Epithelial cell of alveolus of lung (primary cell): ENCODE measurements around the gene MXRA7. TPM values are rescaled to one million over a fixed set of nuclear protein-coding genes. Genes with fewer than 3 reads are reported as not detected.

ENCODE experiments used
- total RNA-seq: library from RNA; depleted of rRNA; stranded (reverse); fragments of >200 nt; gene quantifications from 2 replicates; pipeline ENCODE4 v1.2.1, GENCODE V29; 2015

MXRA7 gene
- total RNA-seq = 74.6 and 180 TPM in 2 replicates

GRCh38 chr17:76710863-76711611 is at the start of gene MXRA7:
MXRA7 (minus strand) TSS chr17:76710965; CDS start chr17:76710946, 19 bp downstream.

GRCh38 chr17:76737676-76738467 is 27.1 kb upstream of the MXRA7 start, which contains the start of gene MFSD11:
MFSD11 (plus strand) TSS chr17:76738119; CDS start chr17:76738353, 234 bp downstream.

GRCh38 chr17:76737082-76737675 is 26.4 kb upstream of the MXRA7 start, which contains the start of gene SRSF2:
SRSF2 (minus strand) TSS chr17:76737331; CDS start chr17:76737160, 171 bp downstream.

GRCh38 chr17:76726776-76727718 is 16.3 kb upstream of the MXRA7 start, which contains the start of gene METTL23:
METTL23 (plus strand) TSS chr17:76726839; CDS start chr17:76729711, 2,872 bp downstream.

GRCh38 chr17:76726231-76726775 is 15.5 kb upstream of the MXRA7 start, which contains the start of gene JMJD6:
JMJD6 (minus strand) TSS chr17:76726606; CDS start chr17:76726475, 131 bp downstream.

GRCh38 chr17:76643553-76644148 is 67.1 kb downstream of the MXRA7 start, which contains the start of gene ST6GALNAC1:
ST6GALNAC1 (minus strand) TSS chr17:76643757; CDS start chr17:76643638, 119 bp downstream.

Other genes starting within 250 kb of the MXRA7 start
- gene AANAT, start 243.4 kb downstream of the MXRA7 start, total RNA-seq = not detected in 2 replicates
- gene RHBDF2, start 209.5 kb downstream of the MXRA7 start, total RNA-seq = 12.5 and 51.8 TPM in 2 replicates
- gene CYGB, start 173.3 kb downstream of the MXRA7 start, total RNA-seq = 92.3 and 137 TPM in 2 replicates
- 3.7 and 14.2 TPM in 2 replicates for gene PRCD, start 170.9 kb downstream of the MXRA7 start, total RNA-seq
- 0.72 and 2.5 TPM in 2 replicates for gene ST6GALNAC2, start 125.1 kb downstream of the MXRA7 start, total RNA-seq
- 0.26 TPM in 1 of 2 replicates, not detected in the other for gene ST6GALNAC1, start 67.2 kb downstream of the MXRA7 start, total RNA-seq
- 27.5 and 30.2 TPM in 2 replicates for gene JMJD6, start 15.6 kb upstream of the MXRA7 start, total RNA-seq
- 34.4 and 37.9 TPM in 2 replicates for gene METTL23, start 15.9 kb upstream of the MXRA7 start, total RNA-seq
- 207 and 239 TPM in 2 replicates for gene SRSF2, start 26.4 kb upstream of the MXRA7 start, total RNA-seq
- 12.8 and 23.7 TPM in 2 replicates for gene MFSD11, start 27.2 kb upstream of the MXRA7 start, total RNA-seq
- 0.08 and 1.0 TPM in 2 replicates for gene MGAT5B, start 157.4 kb upstream of the MXRA7 start, total RNA-seq